HG02759 (cell line): ENCODE data around the gene ABCB1.
"Not testable (repeated sequence)": the region's sequence is repeated elsewhere in the genome, so short reads cannot be mapped to it uniquely, and the experiment has no call there.

Experiments
- ATAC-seq: cut with Tn5 transposase; IDR thresholded peaks from one replicate; pipeline ENCODE4 v1.9.1; 2021; ENCODE audit warnings: mild to moderate bottlenecking, moderate library complexity; ENCODE audit not compliant: unreplicated experiment

ABCB1 gene

GRCh38 chr7:87580636-87581035 lies 20.0 kb downstream of the ABCB1 start:
- no peak for ATAC-seq

DNA sequence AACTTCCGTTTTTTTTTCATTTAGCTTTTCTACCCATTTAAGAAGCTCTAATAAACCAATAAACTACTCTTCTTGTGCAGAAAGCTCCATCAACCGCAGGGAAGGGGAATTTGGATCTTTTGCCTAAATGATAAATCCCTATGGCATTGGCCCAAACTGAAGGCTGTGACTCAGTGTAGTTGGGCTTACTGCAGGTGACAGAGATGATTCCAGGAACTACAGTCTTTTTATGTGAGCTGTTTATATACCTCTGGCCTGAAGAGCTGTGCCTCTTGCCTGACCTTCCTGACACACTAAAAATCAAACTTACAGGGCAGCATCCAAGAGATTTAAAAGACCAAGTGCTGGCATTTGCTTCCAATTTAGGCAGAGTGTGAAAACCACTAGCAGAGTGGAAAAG lies 25.2 kb downstream of the ABCB1 start:
- ATAC-seq, result no peak

DNA sequence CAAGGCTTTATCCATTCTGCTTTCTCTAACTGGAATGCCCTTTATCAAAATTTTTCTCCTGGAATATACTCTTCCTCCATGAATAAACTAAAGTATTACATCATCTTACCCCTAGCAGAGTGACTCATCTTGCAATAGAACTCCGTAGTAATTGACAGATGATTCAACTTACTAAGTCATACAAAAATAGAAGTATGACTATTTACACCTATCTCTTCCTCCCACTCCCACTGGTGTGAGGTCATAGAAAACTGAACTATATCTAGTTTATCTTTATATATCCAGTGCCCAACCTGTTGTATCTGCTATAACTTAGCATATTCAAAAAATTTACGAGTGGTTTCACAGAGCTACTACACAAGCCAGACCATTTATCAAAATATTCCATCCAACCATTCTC lies 26.1 kb downstream of the ABCB1 start:
- no peak for ATAC-seq

GRCh38 chr7:87572513-87572912 lies 28.2 kb downstream of the ABCB1 start:
- ATAC-seq, result not testable (repeated sequence)

GRCh38 chr7:87570178-87570577 lies 30.5 kb downstream of the ABCB1 start:
- ATAC-seq, result no peak

GRCh38 chr7:87567052-87567451 lies 33.6 kb downstream of the ABCB1 start:
- no peak for ATAC-seq

DNA sequence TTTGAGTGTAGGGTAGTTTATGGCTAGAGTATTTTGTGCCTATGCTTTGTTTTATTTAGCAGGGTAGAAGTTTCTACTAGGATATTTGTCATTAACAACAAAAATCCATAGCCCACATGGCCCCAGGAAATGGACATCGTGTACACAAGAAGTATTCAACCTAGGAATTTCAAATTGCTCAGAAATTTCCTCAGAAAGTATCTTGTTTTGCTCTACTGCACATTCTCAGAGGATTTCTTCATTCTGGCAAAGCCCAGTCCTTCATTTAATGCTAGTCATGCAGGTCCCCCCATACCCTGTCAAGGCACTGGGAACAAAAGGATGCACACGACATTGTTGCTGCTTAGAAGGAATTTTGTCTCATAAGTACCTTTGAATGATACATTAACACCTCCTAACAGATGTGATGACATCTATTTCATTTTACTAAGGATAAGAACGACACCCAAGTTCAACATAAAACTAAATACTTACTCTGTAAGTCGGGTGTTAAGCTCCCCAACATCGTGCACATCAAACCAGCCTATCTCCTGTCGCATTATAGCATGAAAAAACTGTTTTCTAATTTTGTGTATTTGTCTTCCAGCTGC lies 34.3 kb downstream of the ABCB1 start:
- no peak for ATAC-seq

DNA sequence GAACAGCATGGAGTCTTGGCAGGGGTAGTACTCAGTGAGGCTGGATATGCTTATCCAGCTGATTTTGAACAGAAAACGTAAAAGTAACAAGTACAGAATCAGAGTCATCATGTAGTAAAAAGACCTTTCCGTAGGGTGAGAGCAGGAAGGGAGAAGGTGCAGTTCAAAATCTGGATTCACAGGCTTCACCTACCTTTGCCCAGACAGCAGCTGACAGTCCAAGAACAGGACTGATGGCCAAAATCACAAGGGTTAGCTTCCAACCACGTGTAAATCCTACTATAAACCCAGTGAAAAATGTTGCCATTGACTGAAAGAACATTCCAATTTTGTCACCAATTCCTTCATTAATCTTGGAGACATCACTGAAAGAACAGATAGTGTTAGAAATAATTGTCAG lies 34.8 kb downstream of the ABCB1 start:
- no peak for ATAC-seq

DNA sequence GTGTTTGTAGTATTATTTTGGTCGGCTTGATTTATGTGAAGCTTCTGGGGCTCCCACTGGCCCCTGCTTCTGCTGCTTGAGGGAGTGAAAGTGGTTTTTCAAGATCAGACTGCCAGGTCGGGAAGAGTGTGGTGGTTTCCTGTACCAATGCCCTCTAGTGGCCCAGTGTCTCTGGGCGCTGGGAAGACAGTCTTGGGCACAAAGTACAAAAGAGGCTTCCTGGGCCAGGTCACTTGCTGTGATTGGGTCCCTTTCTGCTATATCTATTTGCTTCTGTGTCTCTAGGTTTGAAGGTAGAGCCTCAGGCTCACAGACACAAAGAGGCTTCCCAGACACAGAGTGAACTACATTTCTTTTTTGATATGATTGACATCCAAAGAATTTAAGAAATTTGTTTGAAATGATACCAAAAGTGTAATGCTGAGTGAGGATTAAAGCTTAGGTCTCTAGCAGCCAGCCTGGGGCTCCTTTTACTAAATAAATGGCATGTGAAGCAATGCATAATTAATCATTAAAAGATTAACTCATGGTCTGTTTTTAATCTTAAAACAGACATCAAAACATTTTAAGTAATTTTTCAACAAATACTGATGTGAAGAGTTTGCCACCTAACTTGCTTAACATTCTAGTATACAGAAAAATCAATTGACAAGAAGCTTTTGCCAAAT lies 36.3 kb downstream of the ABCB1 start:
- peak; percentile 95 for ATAC-seq

DNA sequence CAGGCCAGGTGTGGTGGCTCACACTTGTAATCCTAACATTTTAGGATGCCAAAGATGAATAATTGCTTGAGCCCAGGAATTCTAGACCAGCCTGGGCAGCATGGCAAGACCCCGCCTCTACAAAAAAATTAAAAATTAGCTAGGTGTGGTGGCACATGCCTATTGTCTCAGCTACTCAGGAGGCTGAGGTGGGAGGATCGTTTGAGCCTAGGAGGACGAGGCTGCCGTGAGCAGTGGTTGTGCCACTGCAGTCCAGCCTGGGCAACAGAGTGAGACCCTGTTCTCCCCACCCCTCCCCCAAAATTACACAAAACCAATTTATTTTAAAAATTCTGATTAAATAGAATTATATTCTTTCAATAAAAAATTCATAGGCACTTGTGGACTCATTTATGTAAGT lies 39.0 kb downstream of the ABCB1 start:
- no peak for ATAC-seq

DNA sequence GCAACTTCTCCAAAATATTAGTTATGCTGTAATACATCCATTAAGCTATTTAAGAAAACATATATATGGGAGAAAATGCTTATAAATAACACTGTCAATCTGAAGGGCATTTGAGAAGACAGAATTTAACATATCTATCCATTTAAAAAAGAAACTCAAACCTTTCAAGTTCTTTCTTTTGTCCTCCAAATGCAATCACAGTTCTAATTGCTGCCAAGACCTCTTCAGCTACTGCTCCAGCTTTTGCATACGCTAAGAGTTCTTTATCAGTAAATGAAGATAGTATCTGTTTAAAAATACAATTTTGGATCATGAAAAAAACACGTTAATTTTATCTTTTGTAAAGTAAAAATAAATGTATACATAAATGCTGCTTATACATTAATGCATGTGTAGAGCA lies 39.6 kb downstream of the ABCB1 start:
- no peak for ATAC-seq

DNA sequence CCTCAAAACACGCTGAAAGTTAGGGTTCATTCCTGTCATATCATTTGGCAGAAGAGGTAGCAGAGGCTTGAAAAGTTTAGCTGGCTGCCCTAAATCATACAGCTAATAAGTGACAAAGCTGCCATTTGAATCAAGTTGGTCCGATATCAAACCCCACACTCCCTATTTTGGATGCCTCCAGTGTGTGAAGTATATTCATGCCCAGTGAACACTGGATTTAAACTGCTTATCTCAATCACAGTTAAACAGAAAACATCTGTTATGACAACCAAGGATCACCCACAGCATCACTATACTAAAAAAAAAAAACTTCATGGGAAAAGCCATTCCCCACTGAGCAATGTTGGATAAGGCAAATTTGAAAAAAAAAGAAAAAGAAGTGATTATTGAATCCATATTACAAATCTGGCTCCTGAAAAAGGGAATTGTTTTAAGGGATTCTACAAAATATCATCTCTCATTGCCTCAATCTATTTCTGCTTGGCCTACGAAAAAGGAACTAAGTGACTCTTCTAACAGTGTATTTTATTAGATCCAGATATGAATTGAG lies 48.3 kb downstream of the ABCB1 start:
- no peak for ATAC-seq

DNA sequence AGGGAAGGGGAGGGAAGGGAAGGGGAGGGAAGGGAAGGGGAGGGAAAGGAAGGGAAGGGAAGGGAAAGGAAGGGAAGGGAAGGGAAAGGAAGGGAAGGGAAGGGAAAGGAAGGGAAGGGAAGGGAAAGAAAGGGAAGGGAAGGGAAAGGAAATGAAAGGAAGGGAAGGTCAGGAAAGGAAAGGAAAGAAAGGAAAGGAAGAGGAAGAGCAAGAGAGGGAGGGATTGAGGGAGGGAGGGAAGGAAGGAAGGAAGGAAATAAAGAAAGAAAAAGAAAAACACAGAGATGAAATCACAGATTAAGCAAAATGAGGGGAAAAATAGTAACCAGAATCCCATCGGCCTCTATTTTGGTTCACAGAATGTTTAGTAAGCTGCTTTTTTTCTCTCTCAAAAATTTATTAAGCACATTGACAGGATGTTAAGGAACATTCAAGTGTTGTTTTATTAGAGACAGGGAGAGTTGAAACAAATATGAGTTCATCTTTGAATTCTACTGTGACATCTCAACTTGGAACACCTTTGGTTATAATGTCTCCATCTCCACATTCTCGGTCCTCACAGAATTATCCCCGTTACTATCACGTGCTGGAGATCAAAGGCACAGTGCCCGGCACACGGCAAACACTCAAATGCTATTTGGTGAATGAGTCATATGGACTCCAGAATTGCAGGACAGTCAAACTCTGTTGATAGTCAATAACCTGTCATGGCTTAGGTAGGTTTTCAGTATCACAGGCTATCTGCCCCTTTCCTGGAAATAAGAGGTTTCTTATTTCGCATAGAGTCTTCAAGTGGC lies 52.4 kb downstream of the ABCB1 start:
- no peak for ATAC-seq

- no peak for ATAC-seq
Observed at GRCh38 chr7:87545760-87546159, 54.9 kb downstream of the ABCB1 start.

- peak; percentile 51 for ATAC-seq
Observed at GRCh38 chr7:87543623-87544022, 57.1 kb downstream of the ABCB1 start.

DNA sequence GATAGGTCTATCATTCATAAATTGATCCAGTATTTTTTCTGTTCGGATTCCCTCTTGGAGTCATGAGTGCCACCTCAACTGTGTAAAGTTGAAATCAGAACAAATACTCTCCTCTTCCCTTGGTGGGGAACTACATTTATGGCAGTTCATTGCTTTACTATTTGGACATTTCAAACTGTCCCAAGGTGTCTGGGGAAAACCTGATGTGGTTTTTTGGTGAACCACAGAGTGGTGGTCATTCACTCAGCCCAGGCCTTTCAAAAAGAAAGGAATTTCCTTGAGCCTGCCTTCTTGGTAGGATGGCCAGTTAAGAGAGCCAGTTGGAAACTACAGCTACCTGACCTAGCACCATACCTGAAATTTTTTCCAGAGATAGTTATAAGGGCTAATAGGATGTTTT lies 59.0 kb downstream of the ABCB1 start:
- no peak for ATAC-seq

- ATAC-seq, result no peak
Observed at GRCh38 chr7:87538052-87538451, 62.6 kb downstream of the ABCB1 start.

DNA sequence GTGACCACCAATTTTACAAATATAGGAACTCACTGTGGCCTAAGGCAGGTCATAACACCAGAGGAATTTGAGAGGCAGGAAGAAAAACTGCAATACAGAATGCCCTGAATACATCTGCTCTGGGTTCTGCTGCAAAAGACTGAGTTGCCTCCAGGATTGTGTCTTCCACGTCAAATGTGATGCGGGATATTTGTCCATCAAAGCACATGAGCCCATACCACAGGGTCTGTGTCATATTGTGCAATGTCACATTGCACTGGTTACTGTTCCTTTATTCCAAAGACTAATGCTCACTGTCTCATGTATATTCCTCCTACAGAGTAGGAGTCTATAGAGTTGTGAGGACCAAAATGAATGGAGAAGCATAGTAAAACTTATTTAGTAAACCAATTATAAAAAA lies 66.6 kb downstream of the ABCB1 start:
- no peak for ATAC-seq

GRCh38 chr7:87530126-87530525 lies 70.6 kb downstream of the ABCB1 start:
- no peak for ATAC-seq

DNA sequence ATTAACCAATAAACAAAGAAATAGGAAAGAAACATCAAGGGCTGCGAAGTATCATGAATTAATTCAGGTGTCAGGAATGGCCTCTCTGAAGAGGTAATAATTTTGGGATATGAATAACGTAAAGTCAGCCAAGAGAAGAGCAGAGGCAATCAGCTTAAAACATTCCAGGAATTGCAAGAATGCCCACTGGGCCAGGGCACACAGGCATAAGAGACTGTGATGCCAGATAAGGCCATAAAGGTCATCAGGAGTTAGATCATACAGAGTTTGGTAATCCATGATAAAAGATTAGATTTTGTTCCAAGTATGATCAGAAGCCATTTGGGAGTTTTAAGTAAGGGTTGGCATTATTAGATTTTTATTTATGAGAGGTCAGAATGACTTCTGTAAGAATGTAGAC lies 72.0 kb downstream of the ABCB1 start:
- ATAC-seq, result no peak

- ATAC-seq, result no peak
Observed at GRCh38 chr7:87518735-87519134, 81.9 kb downstream of the ABCB1 start.

GRCh38 chr7:87517891-87518290 lies 82.8 kb downstream of the ABCB1 start:
- no peak for ATAC-seq
